Peyer's patch (tissue), 4 donors: ENCODE results near the gene SPIRE2. TPM values are rescaled to one million over a fixed set of nuclear protein-coding genes. Genes with fewer than 3 reads are reported as not detected.
A peak's percentile ranks its signal among the peaks of the same experiment; 100 is the strongest.
"Not testable (repeated sequence)": the region's sequence is repeated elsewhere in the genome, so short reads cannot be mapped to it uniquely, and the experiment has no call there.

Source experiments
- DNase-seq, 3 donors: peaks; one replicate each; pipeline ENCODE4 v3.0.0-alpha.2; 2017 to 2019
- H3K27ac ChIP-seq, 4 donors: fragments of 200-600 bp; sonication (generic); one replicate each; pipeline ENCODE4 v1.5.1; 2016 to 2019
- H3K27me3 ChIP-seq, 2 donors: fragments of 200-600 bp; sonication (generic); one replicate each; pipeline ENCODE4 v1.5.1; 2019
- H3K36me3 ChIP-seq, 3 donors: fragments of 200-600 bp; sonication (generic); one replicate each; pipeline ENCODE4 v1.5.1; 2016 to 2019
- H3K4me1 ChIP-seq, 4 donors: fragments of 200-600 bp; sonication (generic); one replicate each; pipeline ENCODE4 v1.5.1; 2016 to 2019
- H3K4me3 ChIP-seq, 4 donors: fragments of 200-600 bp; sonication (generic); 1 replicate in 3 of 4; 2 replicates in 1 of 4; pipeline ENCODE4 v1.5.1; 2016 to 2019; ENCODE audit warnings: mild to moderate bottlenecking in 1 of 4
- H3K9me3 ChIP-seq, 4 donors: fragments of 200-600 bp; sonication (generic); one replicate each; pipeline ENCODE4 v1.5.1; 2016 to 2019; ENCODE audit warnings: mild to moderate bottlenecking in 1 of 4
- POLR2A ChIP-seq, 2 donors: fragments of 450-650 bp; IDR thresholded peaks; one replicate each; pipeline ENCODE4 v1.5.1; 2017; ENCODE audit warnings: antibody characterized with exemption in 2 of 2, mild to moderate bottlenecking in 2 of 2, moderate library complexity in 2 of 2
- total RNA-seq, 4 donors: library from RNA; depleted of rRNA; stranded (reverse); fragments of >200 nt; gene quantifications; one replicate each; pipeline ENCODE4 v1.1.0, GENCODE V29; 2016
- TF ChIP-seq, protein P1 (sequence below), 6 experiments: fragments of 450-650 bp in 4 of 6; fragments of 200-600 bp in 2 of 6; sonication (generic) in 1 of 6; IDR thresholded peaks; one replicate each; pipeline ENCODE4 v1.5.1; 2017 to 2019; ENCODE audit warnings: antibody characterized with exemption in 6 of 6, mild to moderate bottlenecking in 3 of 6, moderate library complexity in 1 of 6

Gene SPIRE2
- total RNA-seq, 4 donors from 2014 or later: 45.5 to 147 (median 111) TPM

GRCh38 chr16:89913408-89914387 is 85.4 kb downstream of the SPIRE2 start:
- H3K4me3 ChIP-seq: no peak overlapping the region
- peaks cover 5 to 21% (median 16%) of the 10 kb centered on the region in 4 donors for H3K4me1 ChIP-seq
- no peak for TF ChIP-seq POLR2A (IDR thresholded peaks at IDR 0.05)
- TF ChIP-seq, protein P1, sequence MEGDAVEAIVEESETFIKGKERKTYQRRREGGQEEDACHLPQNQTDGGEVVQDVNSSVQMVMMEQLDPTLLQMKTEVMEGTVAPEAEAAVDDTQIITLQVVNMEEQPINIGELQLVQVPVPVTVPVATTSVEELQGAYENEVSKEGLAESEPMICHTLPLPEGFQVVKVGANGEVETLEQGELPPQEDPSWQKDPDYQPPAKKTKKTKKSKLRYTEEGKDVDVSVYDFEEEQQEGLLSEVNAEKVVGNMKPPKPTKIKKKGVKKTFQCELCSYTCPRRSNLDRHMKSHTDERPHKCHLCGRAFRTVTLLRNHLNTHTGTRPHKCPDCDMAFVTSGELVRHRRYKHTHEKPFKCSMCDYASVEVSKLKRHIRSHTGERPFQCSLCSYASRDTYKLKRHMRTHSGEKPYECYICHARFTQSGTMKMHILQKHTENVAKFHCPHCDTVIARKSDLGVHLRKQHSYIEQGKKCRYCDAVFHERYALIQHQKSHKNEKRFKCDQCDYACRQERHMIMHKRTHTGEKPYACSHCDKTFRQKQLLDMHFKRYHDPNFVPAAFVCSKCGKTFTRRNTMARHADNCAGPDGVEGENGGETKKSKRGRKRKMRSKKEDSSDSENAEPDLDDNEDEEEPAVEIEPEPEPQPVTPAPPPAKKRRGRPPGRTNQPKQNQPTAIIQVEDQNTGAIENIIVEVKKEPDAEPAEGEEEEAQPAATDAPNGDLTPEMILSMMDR (IDR thresholded peaks at IDR 0.05): no peak
- peaks cover 0 to 23% (median 0%) of the 10 kb centered on the region in 3 donors for H3K36me3 ChIP-seq
- no peak overlapping the region for H3K27ac ChIP-seq
- peaks cover 0 to 4% of the 10 kb centered on the region in 2 donors for H3K27me3 ChIP-seq
- H3K9me3 ChIP-seq: no peaks in the 10 kb centered on the region
- DNase-seq: no peak

- H3K9me3 ChIP-seq, H3K4me3 ChIP-seq, DNase-seq, H3K27ac ChIP-seq, H3K27me3 ChIP-seq: not testable (repeated sequence)
- peaks cover 5 to 25% (median 18%) of the 10 kb centered on the region in 4 donors for H3K4me1 ChIP-seq
- H3K36me3 ChIP-seq: peaks cover 0 to 16% (median 0%) of the 10 kb centered on the region in 3 donors
These were observed 86.5 kb downstream of the SPIRE2 start for GRCh38 chr16:89914642-89915285.

- TF ChIP-seq POLR2A (IDR thresholded peaks at IDR 0.05): no peak
- TF ChIP-seq, protein P1 (IDR thresholded peaks at IDR 0.05): no peak
- H3K27me3 ChIP-seq: peaks cover 0 to 5% of the 10 kb centered on the region in 2 donors
- no peak overlapping the region for H3K27ac ChIP-seq
- peaks cover 0 to 11% (median 0%) of the 10 kb centered on the region in 3 donors for H3K36me3 ChIP-seq
- DNase-seq: no peak
- H3K9me3 ChIP-seq: no peaks in the 10 kb centered on the region
- H3K4me1 ChIP-seq: peaks cover 5 to 21% (median 18%) of the 10 kb centered on the region in 4 donors
- no peak overlapping the region for H3K4me3 ChIP-seq
These were observed 87.3 kb downstream of the SPIRE2 start for GRCh38 chr16:89915303-89916232.

DNA sequence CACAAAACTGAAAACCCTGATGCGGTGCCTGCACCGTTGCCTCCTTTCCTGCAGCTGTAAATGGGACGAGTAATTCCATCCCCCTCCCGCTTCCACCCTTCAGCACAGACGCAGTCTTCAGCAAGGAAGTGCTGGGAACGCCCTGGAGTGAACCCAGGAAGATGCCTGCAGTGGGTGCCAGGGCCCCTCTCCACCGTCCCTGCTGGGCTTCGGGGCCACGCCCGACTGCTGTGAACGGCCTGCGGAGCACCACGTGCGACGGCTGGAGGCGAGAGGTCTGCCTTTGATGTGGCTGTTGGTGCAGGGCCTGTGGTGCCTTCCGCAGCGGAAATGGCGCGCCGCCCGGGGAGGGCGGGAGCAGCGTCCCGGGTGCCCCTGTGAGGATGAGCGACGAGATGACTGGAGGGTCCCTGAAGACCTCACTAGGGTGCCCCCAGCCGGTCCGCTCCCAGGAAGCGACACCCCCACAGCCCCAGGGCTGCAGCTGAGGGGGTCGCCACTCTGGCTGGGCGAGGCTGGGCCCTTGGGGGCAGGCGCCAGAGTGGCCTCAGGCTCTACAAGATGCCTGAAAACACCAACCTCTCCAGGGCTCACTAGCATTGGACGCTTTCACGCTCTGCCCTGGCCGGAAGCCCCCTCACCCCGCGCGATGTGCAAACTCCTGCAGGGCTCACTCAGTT is 89.6 kb downstream of the SPIRE2 start:
- H3K36me3 ChIP-seq: no peaks in the 10 kb centered on the region
- peaks cover 0 to 12% of the 10 kb centered on the region in 2 donors for H3K27me3 ChIP-seq
- H3K4me3 ChIP-seq: peak overlapping the region in 3 of 4 donors; percentile 35 to 49 (median 42)
- H3K4me1 ChIP-seq: peaks cover 5 to 40% (median 28%) of the 10 kb centered on the region in 4 donors
- H3K9me3 ChIP-seq: no peaks in the 10 kb centered on the region
- DNase-seq: peak; percentile 72 to 94 (median 88)
- peak overlapping the region in 3 of 4 donors; percentile 47 to 67 (median 51) for H3K27ac ChIP-seq
- TF ChIP-seq, protein P1 (IDR thresholded peaks at IDR 0.05): no peak
- TF ChIP-seq POLR2A (IDR thresholded peaks at IDR 0.05): no peak

DNA sequence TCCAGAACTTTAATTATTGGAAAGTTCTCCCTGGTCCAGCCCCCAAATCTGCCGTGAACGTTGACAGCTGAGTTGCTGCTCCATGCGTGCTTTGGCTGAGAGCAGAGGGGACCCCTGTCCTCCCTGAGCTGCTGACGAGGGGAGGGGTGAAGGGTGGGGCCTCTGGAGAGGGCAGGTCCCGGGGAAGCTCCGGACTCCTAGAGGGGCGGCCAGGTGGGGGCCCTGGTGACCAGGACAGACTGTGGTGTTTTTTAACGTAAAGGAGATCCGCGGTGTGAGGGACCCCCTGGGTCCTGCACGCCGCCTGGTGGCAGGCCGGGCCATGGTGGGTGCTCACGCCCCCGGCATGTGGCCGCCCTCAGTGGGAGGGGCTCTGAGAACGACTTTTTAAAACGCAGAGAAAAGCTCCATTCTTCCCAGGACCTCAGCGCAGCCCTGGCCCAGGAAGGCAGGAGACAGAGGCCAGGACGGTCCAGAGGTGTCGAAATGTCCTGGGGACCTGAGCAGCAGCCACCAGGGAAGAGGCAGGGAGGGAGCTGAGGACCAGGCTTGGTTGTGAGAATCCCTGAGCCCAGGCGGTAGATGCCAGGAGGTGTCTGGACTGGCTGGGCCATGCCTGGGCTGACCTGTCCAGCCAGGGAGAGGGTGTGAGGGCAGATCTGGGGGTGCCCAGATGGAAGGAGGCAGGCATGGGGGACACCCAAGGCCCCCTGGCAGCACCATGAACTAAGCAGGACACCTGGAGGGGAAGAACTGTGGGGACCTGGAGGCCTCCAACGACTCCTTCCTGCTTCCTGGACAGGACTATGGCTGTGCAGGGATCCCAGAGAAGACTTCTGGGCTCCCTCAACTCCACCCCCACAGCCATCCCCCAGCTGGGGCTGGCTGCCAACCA is 90.4 kb downstream of the SPIRE2 start, which contains the start of gene MC1R:
Gene MC1R (plus strand): TSS at position 410 of the 895 bp plus-strand sequence. CDS start 397 bp downstream, at position 807.
- Histone ChIP-seq H3K27me3 (peaks cover 0 to 16% of the 10 kb centered on the region in 2 donors), H3K9me3 (no peaks in the 10 kb centered on the region), H3K27ac (peak within 1 kb of the TSS in 3 of 4 donors; percentile 47 to 67 (median 51)), H3K36me3 (no peaks in the 10 kb centered on the region), H3K4me1 (peaks cover 5 to 48% (median 34%) of the 10 kb centered on the region in 4 donors), H3K4me3 (peak within 1 kb of the TSS in 3 of 4 donors; percentile 35 to 49 (median 42))
- peak in 1 of 3 donors; percentile 26 for DNase-seq
- TF ChIP-seq, protein P1 (IDR thresholded peaks at IDR 0.05): peak in 4 of 6 experiments; percentile 20 to 41 (median 28)
- no peak for TF ChIP-seq POLR2A (IDR thresholded peaks at IDR 0.05)
